Measurements from ENCODE around the gene DUSP8.

DUSP8 gene

GRCh38 chr11:1517117-1518005, 54.7 kb downstream of the DUSP8 start:
- DNase-seq (ENCODE audit: low read depth): no peak
- TF ChIP-seq POLR2A (IDR thresholded peaks at IDR 0.05; ENCODE audit: extremely low read depth, insufficient read length): no peak
- TF ChIP-seq MYC (IDR thresholded peaks at IDR 0.05; ENCODE audit: low read depth, low read length): no peak
- TF ChIP-seq MAX (IDR thresholded peaks at IDR 0.05; ENCODE audit: low read depth, low read length): no peak
- TF ChIP-seq CTCF (IDR thresholded peaks at IDR 0.05; ENCODE audit: low read depth, low read length): no peak
- no peak overlapping the region for H3K4me3 ChIP-seq (ENCODE audit: low read depth, low read length)

GRCh38 chr11:1516273-1517067, 55.6 kb downstream of the DUSP8 start:
- no peak overlapping the region for H3K4me3 ChIP-seq (ENCODE audit: low read depth, low read length)
- TF ChIP-seq CTCF (IDR thresholded peaks at IDR 0.05; ENCODE audit: low read depth, low read length): no peak
- no peak for TF ChIP-seq MYC (IDR thresholded peaks at IDR 0.05; ENCODE audit: low read depth, low read length)
- TF ChIP-seq POLR2A (IDR thresholded peaks at IDR 0.05; ENCODE audit: extremely low read depth, insufficient read length): no peak
- no peak for TF ChIP-seq MAX (IDR thresholded peaks at IDR 0.05; ENCODE audit: low read depth, low read length)
- DNase-seq (ENCODE audit: low read depth): no peak

GRCh38 chr11:1515082-1516060, 56.7 kb downstream of the DUSP8 start:
- peak; percentile 67 for DNase-seq (ENCODE audit: low read depth)
- TF ChIP-seq CTCF (IDR thresholded peaks at IDR 0.05; ENCODE audit: low read depth, low read length): peak; percentile 83
- no peak for TF ChIP-seq MAX (IDR thresholded peaks at IDR 0.05; ENCODE audit: low read depth, low read length)
- no peak overlapping the region for H3K4me3 ChIP-seq (ENCODE audit: low read depth, low read length)

- H3K4me3 ChIP-seq (ENCODE audit: low read depth, low read length): no peak overlapping the region
- no peak for DNase-seq (ENCODE audit: low read depth)
- no peak for TF ChIP-seq MYC (IDR thresholded peaks at IDR 0.05; ENCODE audit: low read depth, low read length)
- TF ChIP-seq CTCF (IDR thresholded peaks at IDR 0.05; ENCODE audit: low read depth, low read length): no peak
- TF ChIP-seq MAX (IDR thresholded peaks at IDR 0.05; ENCODE audit: low read depth, low read length): no peak
- no peak for TF ChIP-seq POLR2A (IDR thresholded peaks at IDR 0.05; ENCODE audit: extremely low read depth, insufficient read length)
Observed at GRCh38 chr11:1514336-1515061, 57.6 kb downstream of the DUSP8 start.

Data from NB4 (cell line).